NCI-H510A treated with DMSO at 0.1 percent for 48 hours (cell line): ENCODE results near the gene USP25.

Source experiments
- DNase-seq: peaks from one replicate; lab custom pipeline; 2025; lab: John Stamatoyannopoulos, UW

The USP25 gene

GRCh38 chr21:15809818-15810217 is 80.0 kb downstream of the USP25 start:
- DNase-seq, result peak; percentile 49

- DNase-seq, result no peak
Observed at GRCh38 chr21:15815285-15815684, 85.5 kb downstream of the USP25 start.

- DNase-seq, result no peak
Observed at GRCh38 chr21:15820327-15820726, 90.5 kb downstream of the USP25 start.

GRCh38 chr21:15820852-15821379 is 91.1 kb downstream of the USP25 start:
- no peak for DNase-seq

GRCh38 chr21:15823486-15824150 is 93.8 kb downstream of the USP25 start:
- no peak for DNase-seq

GRCh38 chr21:15825700-15826099 is 95.9 kb downstream of the USP25 start:
- no peak for DNase-seq

GRCh38 chr21:15826147-15826780 is 96.5 kb downstream of the USP25 start:
- DNase-seq, result peak; percentile 8

- no peak for DNase-seq
Observed at GRCh38 chr21:15826908-15827601, 97.3 kb downstream of the USP25 start.

GRCh38 chr21:15831497-15831896 is 101.7 kb downstream of the USP25 start:
- no peak for DNase-seq

GRCh38 chr21:15837645-15838044 is 107.9 kb downstream of the USP25 start:
- no peak for DNase-seq

GRCh38 chr21:15839026-15839425 is 109.2 kb downstream of the USP25 start:
- no peak for DNase-seq

- DNase-seq, result no peak
Observed at GRCh38 chr21:15839601-15840000, 109.8 kb downstream of the USP25 start.

GRCh38 chr21:15840406-15840805 is 110.6 kb downstream of the USP25 start:
- no peak for DNase-seq

GRCh38 chr21:15841856-15842564 is 112.2 kb downstream of the USP25 start:
- no peak for DNase-seq

GRCh38 chr21:15842565-15842880 is 112.7 kb downstream of the USP25 start:
- no peak for DNase-seq

GRCh38 chr21:15843766-15844165 is 114.0 kb downstream of the USP25 start:
- DNase-seq, result no peak

- DNase-seq, result no peak
Observed at GRCh38 chr21:15848634-15849560, 119.1 kb downstream of the USP25 start.

- DNase-seq, result no peak
Observed at GRCh38 chr21:15849927-15850326, 120.1 kb downstream of the USP25 start.

GRCh38 chr21:15850645-15851044 is 120.9 kb downstream of the USP25 start:
- no peak for DNase-seq

GRCh38 chr21:15852146-15852545 is 122.4 kb downstream of the USP25 start:
- no peak for DNase-seq

GRCh38 chr21:15853126-15853525 is 123.3 kb downstream of the USP25 start:
- no peak for DNase-seq
